EL (cell line): ENCODE measurements around the gene MYRF.

Experiments
- DNase-seq: peaks from one replicate; pipeline ENCODE4 v3.0.0-alpha.2; 2016

Gene MYRF

DNA sequence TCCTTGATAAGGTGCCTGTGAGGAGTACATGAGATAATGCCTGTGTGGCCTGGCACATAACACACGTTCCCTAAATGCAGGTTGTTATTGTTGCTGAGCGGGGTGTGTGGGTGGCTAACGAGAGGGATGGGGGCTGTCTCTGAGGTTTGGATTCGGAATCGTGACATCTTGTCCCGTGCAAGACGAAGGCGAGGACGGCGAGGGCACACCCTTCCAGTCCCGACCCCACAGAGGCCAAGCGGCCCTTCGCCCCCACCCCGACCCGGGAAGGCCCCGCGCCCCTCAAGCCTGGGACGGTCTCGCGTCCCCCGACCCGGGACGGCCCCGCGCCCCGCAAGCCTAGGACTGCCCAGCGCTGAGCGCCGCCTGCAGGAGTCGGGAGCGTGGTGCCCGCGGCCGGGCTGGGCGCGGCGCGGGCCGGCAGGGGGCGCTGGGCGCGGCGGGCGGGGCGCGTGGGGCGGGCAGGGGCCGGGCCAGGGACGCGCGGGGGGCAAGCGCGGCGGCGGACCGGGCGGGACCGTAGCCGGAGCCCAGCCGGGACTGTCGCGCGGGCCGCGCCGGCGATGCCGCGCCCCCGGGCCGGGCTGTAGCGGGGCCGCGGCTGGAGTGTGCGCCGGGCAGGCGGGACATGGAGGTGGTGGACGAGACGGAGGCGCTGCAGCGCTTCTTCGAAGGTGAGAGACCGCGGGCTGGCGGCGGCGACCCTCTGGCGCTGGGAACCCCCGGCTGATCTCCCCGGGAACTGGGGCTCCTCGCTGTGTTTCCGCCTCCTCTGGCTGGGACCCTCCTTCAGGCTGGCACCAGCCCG is at the start of gene MYRF:
MYRF (plus strand) TSS at position 520 of the 808 bp plus-strand sequence; CDS start at position 629, 109 bp downstream.
- DNase-seq = peak; percentile 56

DNA sequence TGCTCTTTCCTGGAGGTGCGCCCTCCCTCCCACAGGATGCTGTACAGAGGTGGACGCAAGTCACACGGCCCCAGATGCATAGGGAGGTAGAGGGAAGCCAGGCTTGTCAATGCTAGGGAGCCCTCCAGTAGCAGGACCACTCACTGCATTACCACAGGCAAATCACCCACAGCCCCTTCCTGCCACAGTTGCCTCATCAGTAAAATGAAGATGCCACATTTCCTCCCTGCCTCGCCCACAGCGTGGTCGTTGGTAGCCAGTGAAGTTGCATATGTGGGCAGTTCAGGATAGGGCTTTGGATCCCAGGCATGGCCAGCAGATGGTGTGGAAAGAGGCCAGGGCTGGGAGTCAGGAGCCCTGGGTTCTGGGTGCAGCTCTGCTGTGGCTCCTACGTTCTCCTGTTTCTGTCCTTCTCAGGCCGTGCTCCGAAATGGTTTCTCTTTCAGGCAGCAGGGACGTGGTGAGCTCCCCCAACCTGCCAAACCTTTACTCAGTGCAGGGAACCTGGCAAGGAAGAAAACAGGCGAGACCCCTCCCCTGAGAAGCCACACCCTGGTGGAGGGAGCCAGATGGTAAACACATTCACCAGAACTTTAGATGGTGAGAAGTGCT is 49.6 kb upstream of the MYRF start:
- no peak for DNase-seq

DNA sequence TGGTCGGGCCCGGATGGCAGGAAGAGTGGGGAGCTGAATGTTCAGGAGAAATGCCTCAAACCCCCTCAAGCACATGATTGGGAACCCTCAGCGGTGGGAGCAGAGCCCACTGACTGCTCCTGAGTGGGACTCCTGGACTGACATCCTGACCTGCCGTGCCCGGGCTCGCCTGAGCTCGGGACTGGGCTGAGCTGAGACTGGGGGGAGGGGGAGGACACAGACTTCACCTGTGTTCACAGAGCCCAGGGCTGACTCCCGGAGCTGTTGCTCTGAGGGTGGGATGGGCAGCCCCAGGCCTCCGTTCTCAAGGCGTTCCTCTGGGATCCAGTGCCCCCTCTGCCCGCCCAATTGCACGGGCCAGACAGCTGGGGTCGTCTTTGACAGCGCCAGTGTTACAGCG is 47.6 kb upstream of the MYRF start:
- no peak for DNase-seq

DNA sequence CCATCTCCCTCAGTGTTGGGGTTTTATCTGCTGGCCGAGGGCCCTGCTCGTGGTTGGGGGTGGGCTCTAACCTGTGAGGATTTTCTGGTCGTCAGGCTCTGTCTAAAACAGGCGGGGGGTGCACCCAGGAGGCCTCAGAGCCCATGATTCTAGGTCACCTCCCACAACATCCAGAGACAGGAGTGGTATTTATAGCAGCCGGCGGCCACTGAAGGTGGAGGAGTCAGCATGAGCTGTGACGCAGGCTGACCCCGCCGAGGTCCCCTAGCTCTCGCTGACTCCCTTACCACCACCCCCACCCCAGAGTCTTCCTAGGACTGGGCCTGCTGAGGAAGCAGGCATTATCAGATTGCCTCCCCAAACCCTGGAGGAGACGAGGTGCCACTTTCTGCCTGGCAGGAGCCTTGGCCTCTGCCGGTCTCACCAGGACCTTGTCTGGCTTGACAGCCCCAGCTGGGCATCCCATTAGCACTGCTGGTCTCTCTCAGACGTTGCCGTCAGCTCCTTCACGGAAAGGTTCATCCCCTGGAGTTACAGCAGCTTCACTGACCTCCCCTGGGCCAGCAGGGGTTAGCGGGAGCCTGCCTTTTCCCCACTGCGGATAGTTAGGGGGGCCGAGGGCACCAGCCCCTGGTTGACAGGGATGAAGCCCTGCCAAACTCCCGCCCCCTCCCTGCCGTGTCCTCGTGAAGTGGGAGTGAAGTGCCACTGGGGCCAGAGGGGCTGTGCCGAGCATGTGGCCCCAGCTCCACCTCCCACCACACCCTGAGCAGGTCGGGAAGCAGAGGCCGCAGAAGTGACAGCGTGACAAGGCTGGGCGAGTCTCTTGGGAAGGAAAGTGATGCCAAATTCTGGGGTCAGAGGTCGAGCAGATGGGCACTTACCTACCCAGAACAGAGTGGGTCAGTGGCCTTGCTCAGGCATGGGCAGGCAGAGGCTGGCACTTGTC is 45.7 kb upstream of the MYRF start:
- DNase-seq = no peak

DNA sequence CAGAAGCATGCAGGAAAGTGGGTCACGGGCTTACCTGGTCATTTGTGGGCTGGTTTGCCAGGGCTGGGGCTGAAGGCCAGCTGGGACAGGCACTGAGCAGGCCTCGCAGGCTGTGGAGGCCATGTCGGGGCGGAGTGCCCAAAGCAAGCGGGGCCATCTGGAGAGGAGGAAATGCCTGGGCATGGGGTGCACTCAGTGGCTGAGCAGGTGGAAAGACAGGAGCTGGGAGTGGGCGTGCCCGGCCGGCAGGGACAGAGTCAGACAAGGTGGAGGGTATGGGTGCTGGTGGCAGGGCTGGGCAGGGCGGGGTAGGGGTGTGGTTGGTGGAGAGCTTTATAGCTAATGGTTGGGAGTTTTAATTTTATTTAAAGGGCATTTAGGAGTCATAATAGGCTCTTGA is 44.9 kb upstream of the MYRF start:
- DNase-seq = no peak

DNA sequence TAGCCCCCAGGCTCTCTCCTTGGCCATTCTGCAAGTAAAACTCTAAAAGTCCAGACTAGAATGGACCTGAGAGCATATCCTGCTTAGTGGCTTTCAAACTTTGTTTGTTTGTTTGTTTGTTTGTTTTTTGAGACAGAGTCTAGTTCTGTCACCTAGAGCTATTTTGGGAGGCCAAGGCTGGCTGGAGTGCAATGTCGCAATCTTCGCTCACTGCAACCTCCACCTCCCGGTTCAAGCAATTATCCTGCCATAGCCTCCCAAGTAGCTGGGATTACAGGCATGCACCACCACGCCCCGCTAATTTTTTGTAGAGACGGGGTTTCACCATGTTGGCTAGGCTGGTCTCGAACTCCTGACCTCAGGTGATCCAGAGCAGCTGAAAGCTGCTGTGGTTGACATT is 43.3 kb upstream of the MYRF start:
- no peak for DNase-seq

DNA sequence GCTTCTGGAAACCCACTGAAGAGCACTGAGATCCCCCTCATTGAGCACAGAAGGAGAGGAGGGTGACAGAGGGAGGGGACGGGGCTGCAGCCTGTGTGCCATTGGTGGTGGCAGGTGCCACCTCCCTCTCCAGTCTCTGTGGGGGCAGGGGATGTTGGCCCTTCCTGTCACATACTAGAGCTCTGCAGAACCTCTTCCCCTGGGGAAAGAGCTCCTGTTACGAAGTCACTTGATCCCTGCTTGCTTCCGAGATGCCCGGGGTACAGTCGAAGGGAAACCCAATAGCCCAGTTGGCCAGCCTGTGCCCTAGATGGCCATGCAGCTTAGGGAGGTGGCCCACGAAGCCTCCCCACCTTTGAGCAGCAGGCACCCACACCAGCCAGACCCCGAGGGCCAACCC is 42.9 kb upstream of the MYRF start:
- no peak for DNase-seq

DNA sequence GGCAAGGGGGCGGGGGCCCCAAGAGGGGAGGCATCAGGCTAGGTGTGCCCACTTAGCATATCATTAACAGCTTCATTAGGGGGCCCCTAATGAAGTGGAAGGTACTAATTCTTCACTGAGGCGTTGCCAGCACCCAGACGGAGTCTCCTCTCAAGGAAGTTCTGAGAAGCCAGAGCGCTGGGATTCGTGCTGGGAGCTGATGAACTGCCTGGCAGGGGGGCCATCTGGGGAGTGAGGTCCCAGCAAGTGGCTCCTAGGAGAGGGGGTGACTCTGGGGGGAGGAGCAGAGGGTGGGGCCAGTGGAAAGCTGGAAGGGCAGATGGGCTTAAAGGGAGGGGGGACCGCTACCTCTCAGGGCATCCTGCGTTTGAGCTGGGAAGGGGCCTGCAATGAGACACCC is 42.4 kb upstream of the MYRF start:
- no peak for DNase-seq

DNA sequence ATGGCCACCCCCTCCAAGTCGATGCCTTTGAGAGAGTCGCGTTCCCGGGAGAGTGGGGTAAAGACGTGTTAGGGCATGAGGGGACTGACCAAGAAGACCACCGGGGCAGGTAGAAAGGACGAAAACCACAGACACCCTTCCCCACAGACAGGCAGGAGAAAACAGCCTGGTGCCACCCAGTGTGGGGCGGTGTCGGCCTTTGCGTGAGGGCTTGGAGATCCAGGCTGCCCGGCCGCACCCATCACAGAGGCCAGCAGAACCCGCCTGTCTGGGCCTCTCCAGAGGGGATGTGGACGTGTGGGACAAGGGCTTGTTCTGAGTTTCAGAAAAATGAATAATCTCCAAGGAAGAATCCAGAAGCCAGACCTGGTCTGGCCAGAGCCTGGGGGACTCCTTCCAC is 41.4 kb upstream of the MYRF start:
- no peak for DNase-seq

DNA sequence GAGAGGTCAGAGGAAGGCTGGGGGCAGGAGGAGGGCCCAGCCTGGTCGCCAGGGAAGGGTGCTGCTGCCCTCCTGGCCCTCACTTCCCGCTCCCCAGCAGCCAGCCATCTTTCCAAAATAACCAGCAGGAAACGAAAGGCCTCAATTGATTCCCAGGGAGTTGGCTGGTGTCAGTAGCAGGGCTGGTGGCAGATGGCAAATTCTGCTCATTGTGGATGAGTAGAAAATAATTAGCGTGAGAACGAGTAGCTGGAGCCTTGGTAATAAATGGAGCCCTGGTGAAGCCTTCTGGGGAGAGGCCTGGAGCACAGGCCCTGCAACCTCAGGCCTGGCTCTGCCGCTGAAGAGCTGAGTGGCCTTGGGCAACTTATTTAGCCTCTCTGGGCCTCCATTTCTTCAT is 40.9 kb upstream of the MYRF start:
- no peak for DNase-seq

DNA sequence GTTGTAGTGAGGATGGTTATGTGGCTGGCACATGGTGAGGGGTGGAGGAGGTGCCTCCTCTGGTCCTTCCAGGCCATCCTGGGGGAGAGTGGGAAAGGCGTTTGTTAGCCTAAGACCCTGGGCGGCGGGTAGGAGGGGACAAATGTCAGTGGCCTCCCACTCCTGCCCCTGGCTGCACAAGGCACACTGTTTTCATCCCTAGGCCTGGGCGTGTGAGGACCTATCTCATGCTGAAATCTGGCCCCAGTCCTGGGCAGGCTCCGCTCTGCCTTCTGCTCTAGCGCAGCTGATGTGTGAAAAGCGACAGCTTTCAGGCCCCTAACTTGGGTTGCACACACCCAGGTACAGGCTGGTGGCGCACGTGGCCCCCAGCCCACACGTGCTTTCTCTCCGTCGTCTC is 40.1 kb upstream of the MYRF start:
- no peak for DNase-seq

DNA sequence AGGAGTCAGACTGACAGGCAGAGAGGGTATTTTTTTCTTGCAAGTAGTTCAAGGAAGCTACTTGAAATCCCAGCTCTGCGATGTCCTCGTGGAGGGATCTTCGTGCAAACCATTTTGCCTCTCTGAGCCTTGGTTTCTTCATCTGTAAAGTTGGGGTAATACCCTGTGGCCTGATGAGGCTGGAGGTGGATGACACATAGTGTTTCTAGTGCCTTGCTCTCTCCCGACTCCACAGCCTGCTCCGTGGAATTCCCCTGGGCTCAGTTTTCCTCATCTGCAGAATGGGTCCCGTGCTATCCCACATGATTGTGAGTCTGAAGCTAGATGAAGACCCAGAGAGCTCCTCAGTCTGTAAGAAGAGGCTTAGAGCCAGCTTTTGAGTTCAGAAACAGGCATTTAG is 39.6 kb upstream of the MYRF start:
- no peak for DNase-seq

DNA sequence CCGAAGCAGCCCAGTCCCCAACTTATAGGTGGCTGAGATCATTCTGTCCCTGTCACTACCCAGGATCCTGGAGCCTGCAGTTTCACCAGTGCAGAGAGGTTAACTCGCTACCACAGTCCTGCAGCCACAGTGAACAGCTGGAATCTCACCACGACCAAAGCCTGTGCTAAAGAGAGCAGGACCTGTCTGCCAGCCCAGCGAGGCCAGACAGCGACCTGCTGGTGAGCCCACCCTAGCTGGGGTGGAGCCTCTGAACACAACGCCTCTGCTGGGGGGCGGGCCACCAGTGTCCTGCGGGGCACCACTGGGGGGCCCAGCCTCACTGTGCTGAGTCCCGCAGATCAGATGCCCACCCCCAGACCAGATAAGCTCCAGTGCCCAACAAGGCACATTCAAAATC is 39.0 kb upstream of the MYRF start:
- no peak for DNase-seq

DNA sequence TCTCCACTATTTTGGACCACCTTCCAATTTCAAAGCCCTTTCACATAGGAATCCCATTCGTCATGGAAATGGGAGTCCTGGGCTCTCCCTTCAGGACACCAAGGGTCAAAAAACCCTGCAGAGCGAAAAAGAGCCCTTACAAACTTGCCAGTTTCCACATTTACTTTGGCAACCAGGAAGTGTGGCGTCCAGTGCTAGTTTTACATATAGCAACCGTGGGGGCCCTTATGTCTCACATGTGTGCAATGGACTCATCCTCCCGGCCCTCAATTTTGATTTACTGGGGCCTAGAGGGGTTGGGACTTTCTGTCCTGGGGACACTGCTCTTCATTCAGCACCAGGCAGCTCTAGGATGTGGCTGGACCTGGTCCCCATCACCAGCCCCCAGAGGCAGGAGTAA is 38.5 kb upstream of the MYRF start:
- no peak for DNase-seq

DNA sequence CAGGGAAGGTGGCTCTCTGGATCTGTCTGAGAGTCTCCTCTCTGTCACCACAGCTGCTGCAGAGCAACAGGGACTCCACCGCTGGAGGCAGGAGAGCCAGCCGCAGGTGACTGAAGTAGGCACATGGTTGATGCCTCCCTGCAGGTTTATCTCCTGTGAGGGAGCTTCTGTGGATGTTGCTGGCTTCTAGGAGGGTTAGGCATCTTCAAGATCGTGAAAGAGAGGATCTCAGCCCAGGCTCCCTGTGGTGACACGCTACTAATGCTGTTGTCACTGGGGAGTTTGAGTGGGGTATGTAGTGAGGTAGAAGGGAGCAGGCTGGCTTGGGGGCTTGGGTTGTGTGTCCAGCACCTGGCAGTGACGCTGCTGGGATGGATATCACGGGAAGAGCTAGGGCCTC is 38.1 kb upstream of the MYRF start:
- DNase-seq = no peak

DNA sequence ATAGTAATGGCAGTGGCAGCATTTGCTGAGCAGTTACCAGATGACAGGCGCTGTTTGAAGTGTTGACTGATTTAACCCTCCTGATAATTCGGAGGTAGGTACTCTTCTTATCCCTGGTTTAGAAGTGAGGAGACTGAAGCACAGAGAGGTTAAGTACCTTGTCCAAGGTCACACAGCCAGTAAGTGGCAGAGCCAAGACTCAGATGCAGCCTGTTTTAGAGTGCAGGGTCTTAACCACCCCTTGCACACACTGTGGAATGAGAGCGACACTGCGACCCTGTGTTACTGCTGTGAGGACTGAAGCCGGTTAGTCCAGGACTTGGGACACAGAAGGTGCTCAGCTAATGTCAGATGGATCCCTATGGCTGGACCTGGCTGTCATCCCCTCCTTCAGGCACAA is 37.5 kb upstream of the MYRF start:
- no peak for DNase-seq

DNA sequence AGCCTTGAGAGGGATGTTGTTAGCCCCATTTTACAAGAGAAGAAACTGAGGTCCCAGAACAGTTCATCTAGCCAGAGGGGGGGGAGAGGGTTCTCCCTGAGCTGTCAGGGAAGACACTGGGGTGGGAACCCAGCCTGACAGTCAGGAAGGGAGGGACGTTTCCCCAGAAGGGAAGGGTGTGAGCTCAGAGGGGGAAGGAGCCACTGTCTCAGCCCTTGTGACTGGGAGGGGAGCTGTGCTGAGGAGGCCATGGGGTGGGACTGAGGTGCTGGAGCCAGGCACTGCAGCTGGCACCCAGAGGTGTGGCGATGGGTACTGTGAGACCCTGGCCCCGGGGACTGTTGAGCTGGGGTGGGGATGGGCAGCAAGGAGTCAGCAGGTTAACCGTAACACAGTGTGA is 36.6 kb upstream of the MYRF start:
- DNase-seq = no peak

DNA sequence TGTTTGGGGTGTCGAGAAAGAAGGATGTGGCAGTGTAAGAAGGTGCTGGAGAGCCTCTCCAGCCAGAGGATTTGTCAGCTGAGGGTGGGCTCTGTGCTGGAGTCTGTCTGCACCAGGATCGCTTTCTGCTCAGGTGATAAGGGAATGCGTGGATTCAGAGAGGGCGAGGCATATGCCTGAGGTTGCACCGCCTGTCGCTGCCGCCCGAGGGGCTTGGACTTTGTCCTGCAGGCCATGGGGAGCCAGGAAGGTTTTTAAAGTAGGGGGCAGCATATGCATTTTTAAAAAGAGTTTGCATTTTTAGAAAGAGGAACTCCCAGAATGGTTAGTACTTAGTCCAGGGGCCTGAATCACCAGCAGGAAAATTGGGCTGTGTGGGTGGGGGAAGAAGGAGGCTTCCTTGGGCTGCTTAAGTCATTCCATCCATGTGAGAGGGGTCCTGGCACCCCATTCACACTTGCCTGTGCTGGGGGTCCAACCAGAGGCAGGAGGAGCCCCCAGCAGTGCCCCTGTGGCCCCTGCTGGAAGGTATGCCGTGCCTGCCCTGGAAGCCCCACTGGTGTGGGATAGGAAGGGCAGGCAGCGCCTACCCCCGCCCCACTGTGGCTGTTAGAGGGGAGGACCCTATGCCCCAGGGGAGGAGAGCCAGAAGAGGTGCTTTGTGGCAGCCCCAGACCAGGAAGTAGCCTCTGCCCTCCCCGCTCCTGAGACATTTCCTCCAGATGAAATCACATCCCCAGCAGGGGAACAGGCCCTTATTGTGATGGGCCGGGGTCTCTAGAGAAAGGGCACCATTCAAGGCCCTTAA is 35.8 kb upstream of the MYRF start:
- no peak for DNase-seq

DNA sequence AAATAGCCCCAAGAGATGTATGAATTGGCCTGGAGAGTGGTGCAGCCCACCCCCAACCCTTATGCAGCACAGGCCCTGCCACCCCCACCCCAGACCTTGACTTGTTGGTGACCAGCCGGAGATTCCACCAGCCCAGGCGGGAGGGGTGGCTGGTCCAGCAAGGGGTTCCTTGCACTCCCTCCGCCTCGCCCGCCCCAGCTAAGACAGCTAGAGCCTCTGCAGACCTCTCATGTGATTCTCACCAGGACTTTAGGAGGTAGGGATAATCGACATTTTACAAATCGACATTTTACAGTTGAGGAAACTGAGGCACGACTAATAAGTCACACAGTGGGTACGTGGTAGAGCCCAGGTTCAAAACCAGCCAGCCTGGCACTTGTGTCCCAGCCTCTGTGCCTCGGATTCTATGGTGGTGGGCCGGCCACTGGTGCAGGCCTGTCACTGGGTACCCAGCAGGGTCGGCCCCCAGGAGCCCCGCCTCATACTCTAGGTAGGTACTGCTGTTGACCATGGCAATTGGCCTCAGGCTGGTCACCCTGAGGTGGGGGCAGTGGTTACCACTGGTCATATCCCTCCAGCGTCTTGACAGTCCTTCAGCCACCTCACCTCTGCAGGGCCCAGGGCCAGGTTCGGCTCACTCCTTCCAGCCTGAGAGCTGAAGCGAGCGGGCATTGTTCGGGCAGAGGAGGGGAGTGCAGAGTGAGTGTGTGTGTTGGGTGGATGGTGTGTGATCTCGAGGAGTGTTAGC is 35.0 kb upstream of the MYRF start:
- DNase-seq = no peak

DNA sequence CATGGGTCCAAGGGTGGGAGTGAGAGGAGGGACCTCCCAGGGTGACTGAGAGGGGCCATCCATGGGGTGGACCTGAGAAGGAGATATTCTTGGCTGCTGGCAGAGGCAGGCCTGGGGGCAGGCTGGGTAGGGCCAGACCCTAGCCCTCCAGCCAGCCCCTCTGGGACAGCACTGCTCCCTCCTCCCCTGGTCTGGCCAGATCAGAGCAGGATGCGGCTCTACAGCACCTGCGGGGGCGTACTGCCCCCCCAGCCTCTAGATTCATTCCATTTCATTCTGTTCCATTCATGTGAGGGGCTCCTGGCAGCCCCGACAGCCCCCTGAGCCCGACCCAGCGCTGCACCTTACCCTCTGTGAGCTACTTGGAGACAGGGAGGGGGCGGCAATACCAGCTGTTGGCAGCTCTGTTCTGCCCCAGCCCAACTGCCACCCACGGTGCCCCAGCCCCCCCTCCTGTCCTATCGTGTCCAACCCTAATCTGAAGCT is 34.3 kb upstream of the MYRF start:
- DNase-seq = no peak

DNA sequence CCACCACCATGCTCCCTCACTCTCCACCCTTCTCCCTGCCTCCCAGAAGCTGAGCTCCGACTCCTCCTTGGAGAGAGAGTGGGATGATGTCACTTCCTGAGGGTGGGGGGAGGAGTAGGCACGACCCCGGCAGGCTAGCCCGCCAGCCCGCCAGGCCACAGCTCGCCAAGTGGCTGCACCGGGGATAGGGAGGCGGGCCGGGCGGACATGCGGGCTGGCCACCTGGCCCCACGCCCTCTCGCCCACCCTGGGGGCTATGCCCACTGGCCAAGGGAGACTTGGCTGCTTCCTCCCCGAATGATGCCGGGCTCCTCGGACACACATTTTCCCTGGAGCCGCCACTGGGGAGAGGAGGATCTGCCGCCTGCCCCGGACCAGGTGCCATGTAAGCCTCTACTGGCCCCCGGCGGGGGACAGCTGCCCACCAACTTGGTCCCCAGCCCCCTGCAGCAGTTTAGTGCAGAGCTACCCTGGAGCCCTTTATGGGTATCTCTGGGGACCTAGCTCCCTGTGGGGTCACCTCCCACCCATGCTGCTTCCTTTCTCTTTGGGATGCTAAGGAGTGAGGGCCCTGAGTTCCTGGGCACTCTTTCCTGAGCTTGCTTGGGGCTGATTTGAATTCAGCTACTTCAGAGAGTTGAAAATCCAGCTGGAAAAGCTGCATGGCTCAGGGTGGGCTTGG is 33.7 kb upstream of the MYRF start:
- peak; percentile 86 for DNase-seq
